ENCODE results near the gene CTXND1.

The CTXND1 gene

GRCh38 chr15:80211976-80212375 lies 40.0 kb downstream of the CTXND1 start:
- TF ChIP-seq CTCF (IDR thresholded peaks at IDR 0.05; ENCODE audit: control insufficient read depth, extremely low read depth, insufficient read depth), result no peak
- no peak for DNase-seq (ENCODE audit: low read depth)
- no peak overlapping the region for H3K4me3 ChIP-seq (ENCODE audit: low read depth, low read length)

- TF ChIP-seq CTCF (IDR thresholded peaks at IDR 0.05; ENCODE audit: control insufficient read depth, extremely low read depth, insufficient read depth), result no peak
- no peak for DNase-seq (ENCODE audit: low read depth)
- no peak overlapping the region for H3K4me3 ChIP-seq (ENCODE audit: low read depth, low read length)
Measured at GRCh38 chr15:80210611-80211573, 41.1 kb downstream of the CTXND1 start.

GRCh38 chr15:80208758-80209734 lies 43.0 kb downstream of the CTXND1 start:
- H3K4me3 ChIP-seq (ENCODE audit: low read depth, low read length), result no peak overlapping the region
- DNase-seq (ENCODE audit: low read depth), result no peak

GRCh38 chr15:80207887-80208286 lies 44.1 kb downstream of the CTXND1 start:
- no peak for TF ChIP-seq CTCF (IDR thresholded peaks at IDR 0.05; ENCODE audit: control insufficient read depth, extremely low read depth, insufficient read depth)
- DNase-seq (ENCODE audit: low read depth), result no peak
- no peak overlapping the region for H3K4me3 ChIP-seq (ENCODE audit: low read depth, low read length)

More at GRCh38 chr15:80208758-80209734, 43.0 kb downstream of the CTXND1 start:
- no peak for TF ChIP-seq CTCF (IDR thresholded peaks at IDR 0.05; ENCODE audit: control insufficient read depth, extremely low read depth, insufficient read depth)

- no peak for DNase-seq (ENCODE audit: low read depth)
- TF ChIP-seq CTCF (IDR thresholded peaks at IDR 0.05; ENCODE audit: control insufficient read depth, extremely low read depth, insufficient read depth), result no peak
- no peak overlapping the region for H3K4me3 ChIP-seq (ENCODE audit: low read depth, low read length)
Measured at GRCh38 chr15:80204231-80204630, 47.8 kb downstream of the CTXND1 start.

GRCh38 chr15:80203361-80203885 lies 48.6 kb downstream of the CTXND1 start:
- no peak overlapping the region for H3K4me3 ChIP-seq (ENCODE audit: low read depth, low read length)
- no peak for DNase-seq (ENCODE audit: low read depth)
- TF ChIP-seq CTCF (IDR thresholded peaks at IDR 0.05; ENCODE audit: control insufficient read depth, extremely low read depth, insufficient read depth), result no peak

Measured in LNCaP clone FGC (cell line).